Liver (tissue), 9 donors: ENCODE data around the gene TCOF1. TPM values are rescaled to one million over a fixed set of nuclear protein-coding genes. Genes with fewer than 3 reads are reported as not detected.

ENCODE experiments used
- DNase-seq: peaks from one replicate; pipeline ENCODE4 v3.0.0-alpha.2; 2017; ENCODE audit warnings: low spot score
- H3K27ac ChIP-seq, 2 donors: one replicate each; pipeline ENCODE4 v1.7.0; 2013; ENCODE audit warnings: inconsistent platforms in 2 of 2, low read length in 2 of 2, control low read depth in 1 of 2, low read depth in 1 of 2, mild to moderate bottlenecking in 1 of 2
- H3K27me3 ChIP-seq, 4 donors: one replicate each; pipeline versions ENCODE4 v1.6.1 to v1.7.0; 2013; ENCODE audit warnings: low read length in 3 of 4, inconsistent platforms in 1 of 4, mild to moderate bottlenecking in 1 of 4, moderate library complexity in 1 of 4; ENCODE audit not compliant: control insufficient read depth in 4 of 4, insufficient read depth in 4 of 4
- H3K36me3 ChIP-seq, 4 donors: one replicate each; pipeline versions ENCODE4 v1.6.1 to v1.7.0; 2013; ENCODE audit warnings: low read length in 3 of 4, mild to moderate bottlenecking in 3 of 4, low read depth in 1 of 4, moderate library complexity in 1 of 4; ENCODE audit not compliant: control insufficient read depth in 4 of 4, insufficient read depth in 3 of 4
- H3K4me1 ChIP-seq, 4 donors: one replicate each; pipeline versions ENCODE4 v1.6.1 to v1.7.0; 2013; ENCODE audit warnings: low read length in 3 of 4, mild to moderate bottlenecking in 3 of 4, moderate library complexity in 1 of 4; ENCODE audit not compliant: control insufficient read depth in 4 of 4, insufficient read depth in 4 of 4
- H3K4me3 ChIP-seq, 3 donors: one replicate each; pipeline versions ENCODE4 v1.6.1 to v1.7.0; 2013; ENCODE audit warnings: low read length in 3 of 3, control low read depth in 1 of 3, low read depth in 1 of 3, mild to moderate bottlenecking in 1 of 3
- H3K9ac ChIP-seq, 2 donors: one replicate each; pipeline ENCODE4 v1.7.0; 2013; ENCODE audit warnings: low read length in 2 of 2, mild to moderate bottlenecking in 2 of 2, moderate library complexity in 2 of 2, control low read depth in 1 of 2, low read depth in 1 of 2
- H3K9me3 ChIP-seq, 4 donors: one replicate each; pipeline versions ENCODE4 v1.6.1 to v1.7.0; 2013; ENCODE audit warnings: low read length in 3 of 4; ENCODE audit not compliant: control insufficient read depth in 4 of 4
- EGR1 ChIP-seq, 2 donors: IDR thresholded peaks; 2 replicates each; pipeline ENCODE4 v1.6.1; 2016 to 2018; ENCODE audit warnings: antibody characterized with exemption in 2 of 2, low read depth in 2 of 2
- FOXA1 ChIP-seq: IDR thresholded peaks from 2 replicates; pipeline ENCODE4 v1.6.1; 2016; ENCODE audit warnings: antibody characterized with exemption
- HNF4A ChIP-seq, 2 donors: conservative IDR thresholded peaks; 2 replicates each; pipeline ENCODE4 v1.6.1; 2016; ENCODE audit warnings: antibody characterized with exemption in 2 of 2, mild to moderate bottlenecking in 2 of 2
- HNF4G ChIP-seq: IDR thresholded peaks from 2 replicates; pipeline ENCODE4 v1.6.1; 2016; ENCODE audit warnings: antibody characterized with exemption
- JUND ChIP-seq, 2 donors: IDR thresholded peaks; 2 replicates each; pipeline ENCODE4 v1.6.1; 2016; ENCODE audit warnings: antibody characterized with exemption in 2 of 2
- NR2F2 ChIP-seq: IDR thresholded peaks from 2 replicates; pipeline ENCODE4 v1.6.1; 2016; ENCODE audit warnings: antibody characterized with exemption
- RAD21 ChIP-seq, 2 donors: IDR thresholded peaks; 2 replicates each; pipeline ENCODE4 v1.6.1; 2016; ENCODE audit warnings: antibody characterized with exemption in 2 of 2, mild to moderate bottlenecking in 2 of 2
- RXRA ChIP-seq, 2 donors: IDR thresholded peaks; 2 replicates each; pipeline ENCODE4 v1.6.1; 2017 to 2018; ENCODE audit warnings: antibody characterized with exemption in 2 of 2, mild to moderate bottlenecking in 1 of 2
- SP1 ChIP-seq: IDR thresholded peaks from 2 replicates; pipeline ENCODE4 v1.6.1; 2018; ENCODE audit warnings: antibody characterized with exemption, mild to moderate bottlenecking
- ZBTB33 ChIP-seq: IDR thresholded peaks from 2 replicates; pipeline ENCODE4 v1.6.1; 2016; ENCODE audit warnings: antibody characterized with exemption
- WGBS: extraction: QIAGEN DNeasy Blood & Tissue Kit; methylation state at CpG from one replicate; pipeline ENCODE4 v1.1.7; 2013; 5-methylcytosine and 5-hydroxymethylcytosine counted together
- polyA plus RNA-seq, 2 donors: library from polyadenylated mRNA; stranded (reverse) in 1 of 2; unstranded in 1 of 2; fragments of 200-250 nt in 1 of 2; fragments of >200 nt in 1 of 2; fragmentation: Nextera tagmentation in 1 of 2; extraction: Ambion mirVana in 1 of 2; gene quantifications; one replicate each; pipeline versions ENCODE4 v1.2.1 to v1.2.3, GENCODE V29; 2013 to 2015
- total RNA-seq, 2 donors: library from RNA; depleted of rRNA; stranded (reverse); fragments of >200 nt; gene quantifications; one replicate each; pipeline ENCODE4 v1.2.3, GENCODE V29; 2014
- TF ChIP-seq, protein P1 (sequence below): IDR thresholded peaks from 2 replicates; pipeline ENCODE4 v1.6.1; 2016; ENCODE audit warnings: antibody characterized with exemption, mild to moderate bottlenecking
- donor health status: healthy.
- donor health status: healthy.
- donor health status: healthy.
- donor health status: healthy.
- donor health status: healthy.

The TCOF1 gene
- total and polyA plus RNA-seq, 4 donors = 3.2 to 8.5 (median 6.4) TPM

- H3K9me3 ChIP-seq = no peaks in the 10 kb centered on the region
- H3K36me3 ChIP-seq = peaks cover 0 to 40% (median 24%) of the 10 kb centered on the region in 4 donors
- no peaks in the 10 kb centered on the region for H3K27me3 ChIP-seq
- H3K27ac ChIP-seq = no peak overlapping the region
- no peak overlapping the region for H3K9ac ChIP-seq
- 93% methylated on average over 1 of the region's 1 CpG for WGBS
- no peak overlapping the region for H3K4me3 ChIP-seq
- DNase-seq = no peak
- TF ChIP-seq SP1 (no peak), HNF4A (conservative IDR thresholded peaks at IDR 0.05) (no peak), FOXA1 (no peak), NR2F2 (no peak), ZBTB33 (no peak), EGR1 (IDR thresholded peaks at IDR 0.05; ENCODE audit: low read depth in 2 of 2) (no peak)
- TF ChIP-seq, protein P1, sequence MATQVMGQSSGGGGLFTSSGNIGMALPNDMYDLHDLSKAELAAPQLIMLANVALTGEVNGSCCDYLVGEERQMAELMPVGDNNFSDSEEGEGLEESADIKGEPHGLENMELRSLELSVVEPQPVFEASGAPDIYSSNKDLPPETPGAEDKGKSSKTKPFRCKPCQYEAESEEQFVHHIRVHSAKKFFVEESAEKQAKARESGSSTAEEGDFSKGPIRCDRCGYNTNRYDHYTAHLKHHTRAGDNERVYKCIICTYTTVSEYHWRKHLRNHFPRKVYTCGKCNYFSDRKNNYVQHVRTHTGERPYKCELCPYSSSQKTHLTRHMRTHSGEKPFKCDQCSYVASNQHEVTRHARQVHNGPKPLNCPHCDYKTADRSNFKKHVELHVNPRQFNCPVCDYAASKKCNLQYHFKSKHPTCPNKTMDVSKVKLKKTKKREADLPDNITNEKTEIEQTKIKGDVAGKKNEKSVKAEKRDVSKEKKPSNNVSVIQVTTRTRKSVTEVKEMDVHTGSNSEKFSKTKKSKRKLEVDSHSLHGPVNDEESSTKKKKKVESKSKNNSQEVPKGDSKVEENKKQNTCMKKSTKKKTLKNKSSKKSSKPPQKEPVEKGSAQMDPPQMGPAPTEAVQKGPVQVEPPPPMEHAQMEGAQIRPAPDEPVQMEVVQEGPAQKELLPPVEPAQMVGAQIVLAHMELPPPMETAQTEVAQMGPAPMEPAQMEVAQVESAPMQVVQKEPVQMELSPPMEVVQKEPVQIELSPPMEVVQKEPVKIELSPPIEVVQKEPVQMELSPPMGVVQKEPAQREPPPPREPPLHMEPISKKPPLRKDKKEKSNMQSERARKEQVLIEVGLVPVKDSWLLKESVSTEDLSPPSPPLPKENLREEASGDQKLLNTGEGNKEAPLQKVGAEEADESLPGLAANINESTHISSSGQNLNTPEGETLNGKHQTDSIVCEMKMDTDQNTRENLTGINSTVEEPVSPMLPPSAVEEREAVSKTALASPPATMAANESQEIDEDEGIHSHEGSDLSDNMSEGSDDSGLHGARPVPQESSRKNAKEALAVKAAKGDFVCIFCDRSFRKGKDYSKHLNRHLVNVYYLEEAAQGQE = no peak
- peaks cover 10 to 19% (median 16%) of the 10 kb centered on the region in 4 donors for H3K4me1 ChIP-seq
These were observed 3.8 kb downstream of the TCOF1 start for GRCh38 chr5:150361301-150361700.

GRCh38 chr5:150363185-150363584, 5.7 kb downstream of the TCOF1 start:
- TF ChIP-seq JUND (IDR thresholded peaks at IDR 0.05) (no peak), RAD21 (IDR thresholded peaks at IDR 0.05) (no peak), ZBTB33 (no peak), SP1 (no peak), HNF4G (no peak), RXRA (IDR thresholded peaks at IDR 0.05) (no peak)
- Histone ChIP-seq H3K9ac (no peak overlapping the region), H3K27ac (no peak overlapping the region), H3K4me1 (peaks cover 5 to 12% (median 8%) of the 10 kb centered on the region in 4 donors), H3K4me3 (no peak overlapping the region), H3K9me3 (no peaks in the 10 kb centered on the region), H3K36me3 (peaks cover 0 to 50% (median 30%) of the 10 kb centered on the region in 4 donors), H3K27me3 (no peaks in the 10 kb centered on the region)
- no peak for DNase-seq
- WGBS = 94% methylated on average over 2 of the region's 2 CpGs
